HUES48 (cell line): ENCODE results near the gene TMEM233.

Experiments
- H3K27ac ChIP-seq: one replicate; pipeline ENCODE4 v1.7.0; 2013; ENCODE audit warnings: low read depth, low read length, inconsistent platforms
- H3K27me3 ChIP-seq: 2 replicates; pipeline ENCODE4 v1.6.1; 2013; ENCODE audit warnings: mild to moderate bottlenecking, low read length; ENCODE audit not compliant: control insufficient read depth, insufficient read depth
- H3K36me3 ChIP-seq: 2 replicates; pipeline ENCODE4 v1.6.1; 2013; ENCODE audit warnings: low read length; ENCODE audit not compliant: control insufficient read depth, insufficient read depth
- H3K4me1 ChIP-seq: 2 replicates; pipeline ENCODE4 v1.6.1; 2013; ENCODE audit warnings: mild to moderate bottlenecking, low read length; ENCODE audit not compliant: control insufficient read depth, insufficient read depth
- H3K4me3 ChIP-seq: 2 replicates; pipeline ENCODE4 v1.5.1; 2013; ENCODE audit warnings: mild to moderate bottlenecking, low read depth, low read length
- H3K9ac ChIP-seq: 2 replicates; pipeline ENCODE4 v1.6.1; 2013; ENCODE audit warnings: mild to moderate bottlenecking, low read depth, low read length, moderate library complexity
- H3K9me3 ChIP-seq: 2 replicates; pipeline ENCODE4 v1.6.1; 2013; ENCODE audit warnings: low read length; ENCODE audit not compliant: control insufficient read depth, insufficient read depth

Gene TMEM233

GRCh38 chr12:119669744-119670472, 76.3 kb downstream of the TMEM233 start:
- peaks cover 53% of the 10 kb centered on the region for H3K36me3 ChIP-seq
- no peaks in the 10 kb centered on the region for H3K9me3 ChIP-seq
- H3K4me3 ChIP-seq, result no peak overlapping the region
- no peaks in the 10 kb centered on the region for H3K27me3 ChIP-seq
- peaks cover 7% of the 10 kb centered on the region for H3K4me1 ChIP-seq
- H3K27ac ChIP-seq, result no peak overlapping the region
- H3K9ac ChIP-seq, result no peak overlapping the region

GRCh38 chr12:119671070-119671469, 77.5 kb downstream of the TMEM233 start:
- H3K4me1 ChIP-seq, result peaks cover 7% of the 10 kb centered on the region
- no peak overlapping the region for H3K9ac ChIP-seq
- no peaks in the 10 kb centered on the region for H3K9me3 ChIP-seq
- no peak overlapping the region for H3K4me3 ChIP-seq
- no peaks in the 10 kb centered on the region for H3K27me3 ChIP-seq
- H3K27ac ChIP-seq, result no peak overlapping the region
- peaks cover 65% of the 10 kb centered on the region for H3K36me3 ChIP-seq

GRCh38 chr12:119672194-119672593, 78.6 kb downstream of the TMEM233 start:
- H3K36me3 ChIP-seq, result peaks cover 76% of the 10 kb centered on the region
- peaks cover 3% of the 10 kb centered on the region for H3K4me1 ChIP-seq
- H3K4me3 ChIP-seq, result no peak overlapping the region
- no peak overlapping the region for H3K9ac ChIP-seq
- no peaks in the 10 kb centered on the region for H3K9me3 ChIP-seq
- H3K27ac ChIP-seq, result no peak overlapping the region
- no peaks in the 10 kb centered on the region for H3K27me3 ChIP-seq

GRCh38 chr12:119673634-119674033, 80.1 kb downstream of the TMEM233 start:
- Histone ChIP-seq H3K9me3 (no peaks in the 10 kb centered on the region), H3K36me3 (peaks cover 87% of the 10 kb centered on the region), H3K9ac (no peak overlapping the region), H3K27me3 (no peaks in the 10 kb centered on the region), H3K4me3 (no peak overlapping the region), H3K27ac (no peak overlapping the region), H3K4me1 (peaks cover 4% of the 10 kb centered on the region)

- Histone ChIP-seq H3K4me3 (no peak overlapping the region), H3K4me1 (peaks cover 8% of the 10 kb centered on the region), H3K36me3 (peaks cover 97% of the 10 kb centered on the region), H3K27ac (no peak overlapping the region), H3K9me3 (no peaks in the 10 kb centered on the region), H3K27me3 (no peaks in the 10 kb centered on the region), H3K9ac (no peak overlapping the region)
These were observed 81.0 kb downstream of the TMEM233 start for GRCh38 chr12:119674560-119674959.

- no peaks in the 10 kb centered on the region for H3K9me3 ChIP-seq
- peaks cover 97% of the 10 kb centered on the region for H3K36me3 ChIP-seq
- no peak overlapping the region for H3K27ac ChIP-seq
- H3K27me3 ChIP-seq, result no peaks in the 10 kb centered on the region
- H3K9ac ChIP-seq, result no peak overlapping the region
- peaks cover 8% of the 10 kb centered on the region for H3K4me1 ChIP-seq
- H3K4me3 ChIP-seq, result no peak overlapping the region
These were observed 82.4 kb downstream of the TMEM233 start for GRCh38 chr12:119676022-119676421.

GRCh38 chr12:119676573-119676972, 83.0 kb downstream of the TMEM233 start:
- H3K27me3 ChIP-seq, result no peaks in the 10 kb centered on the region
- H3K9me3 ChIP-seq, result no peaks in the 10 kb centered on the region
- no peak overlapping the region for H3K27ac ChIP-seq
- no peak overlapping the region for H3K9ac ChIP-seq
- H3K36me3 ChIP-seq, result peaks cover 97% of the 10 kb centered on the region
- peaks cover 8% of the 10 kb centered on the region for H3K4me1 ChIP-seq
- H3K4me3 ChIP-seq, result no peak overlapping the region

GRCh38 chr12:119678459-119678858, 84.9 kb downstream of the TMEM233 start:
- peak overlapping the region; percentile 68 for H3K27ac ChIP-seq
- no peaks in the 10 kb centered on the region for H3K9me3 ChIP-seq
- H3K9ac ChIP-seq, result no peak overlapping the region
- H3K27me3 ChIP-seq, result no peaks in the 10 kb centered on the region
- no peak overlapping the region for H3K4me3 ChIP-seq
- H3K36me3 ChIP-seq, result peaks cover 85% of the 10 kb centered on the region
- H3K4me1 ChIP-seq, result peaks cover 11% of the 10 kb centered on the region

GRCh38 chr12:119679081-119679480, 85.5 kb downstream of the TMEM233 start:
- peaks cover 11% of the 10 kb centered on the region for H3K4me1 ChIP-seq
- peaks cover 79% of the 10 kb centered on the region for H3K36me3 ChIP-seq

GRCh38 chr12:119679490-119679889, 85.9 kb downstream of the TMEM233 start:
- H3K9ac ChIP-seq, result no peak overlapping the region
- H3K27ac ChIP-seq, result peak overlapping the region; percentile 67
- peaks cover 11% of the 10 kb centered on the region for H3K4me1 ChIP-seq
- no peaks in the 10 kb centered on the region for H3K27me3 ChIP-seq
- no peak overlapping the region for H3K4me3 ChIP-seq
- peaks cover 74% of the 10 kb centered on the region for H3K36me3 ChIP-seq
- H3K9me3 ChIP-seq, result no peaks in the 10 kb centered on the region

More at GRCh38 chr12:119679081-119679480, 85.5 kb downstream of the TMEM233 start:
- no peak overlapping the region for H3K9ac ChIP-seq
- H3K4me3 ChIP-seq, result no peak overlapping the region
- peak overlapping the region; percentile 68 for H3K27ac ChIP-seq
- H3K27me3 ChIP-seq, result no peaks in the 10 kb centered on the region
- H3K9me3 ChIP-seq, result no peaks in the 10 kb centered on the region

- Histone ChIP-seq H3K4me1 (peaks cover 11% of the 10 kb centered on the region), H3K36me3 (peaks cover 69% of the 10 kb centered on the region), H3K9ac (no peak overlapping the region), H3K27ac (peak overlapping the region; percentile 14), H3K4me3 (no peak overlapping the region), H3K27me3 (no peaks in the 10 kb centered on the region), H3K9me3 (no peaks in the 10 kb centered on the region)
These were observed 87.5 kb downstream of the TMEM233 start for GRCh38 chr12:119681111-119681510.
